Fibroblast of skin of left quadriceps (primary cell): Measurements from ENCODE around the gene POPDC3.

Experiments used
- DNase-seq, 2 experiments: peaks; one replicate each; pipeline ENCODE4 v3.0.0-alpha.2; 2013; ENCODE audit warnings: low read depth in 2 of 2

The POPDC3 gene

DNA sequence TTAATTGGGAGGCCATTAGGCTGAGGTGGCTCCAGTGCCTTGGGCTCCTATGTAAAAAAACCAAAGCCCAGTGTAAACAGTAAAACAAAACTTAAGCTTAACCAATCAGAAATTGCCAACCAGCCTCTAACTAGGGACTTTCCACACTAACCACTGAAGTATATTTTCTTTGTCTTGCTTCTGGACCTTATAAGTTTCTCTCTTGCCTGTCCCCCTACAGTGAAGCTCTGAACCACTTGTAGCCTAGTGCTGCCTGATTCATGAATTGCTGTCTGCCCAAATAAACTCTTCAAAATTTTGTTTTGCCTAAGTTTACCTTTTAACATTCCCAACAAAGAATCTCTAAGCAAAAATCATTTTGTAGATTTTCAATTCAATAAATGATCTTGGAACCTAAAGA, 28.2 kb downstream of the POPDC3 start:
- DNase-seq = no peak

GRCh38 chr6:105138141-105138540, 41.7 kb downstream of the POPDC3 start:
- DNase-seq = no peak

DNA sequence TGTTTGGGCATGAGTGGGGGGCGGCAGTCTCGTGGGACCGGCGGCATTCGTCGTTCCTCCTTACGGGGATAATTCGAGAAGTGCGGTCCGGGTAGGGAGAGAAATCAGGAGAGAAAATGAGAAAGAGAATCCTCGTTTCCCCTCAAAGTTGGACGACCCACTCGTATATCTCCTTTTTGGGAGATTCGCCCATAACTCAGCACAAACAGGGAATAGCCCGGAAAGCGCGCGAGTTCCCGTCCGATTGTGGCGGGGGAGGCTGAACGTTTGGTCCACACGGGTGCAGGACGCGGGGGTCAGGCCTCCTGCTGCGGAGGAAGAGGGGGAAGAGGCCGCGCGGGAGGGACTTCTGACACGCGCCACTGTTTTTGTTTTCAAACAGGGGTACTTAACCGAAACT, 42.4 kb downstream of the POPDC3 start:
- DNase-seq = no peak

DNA sequence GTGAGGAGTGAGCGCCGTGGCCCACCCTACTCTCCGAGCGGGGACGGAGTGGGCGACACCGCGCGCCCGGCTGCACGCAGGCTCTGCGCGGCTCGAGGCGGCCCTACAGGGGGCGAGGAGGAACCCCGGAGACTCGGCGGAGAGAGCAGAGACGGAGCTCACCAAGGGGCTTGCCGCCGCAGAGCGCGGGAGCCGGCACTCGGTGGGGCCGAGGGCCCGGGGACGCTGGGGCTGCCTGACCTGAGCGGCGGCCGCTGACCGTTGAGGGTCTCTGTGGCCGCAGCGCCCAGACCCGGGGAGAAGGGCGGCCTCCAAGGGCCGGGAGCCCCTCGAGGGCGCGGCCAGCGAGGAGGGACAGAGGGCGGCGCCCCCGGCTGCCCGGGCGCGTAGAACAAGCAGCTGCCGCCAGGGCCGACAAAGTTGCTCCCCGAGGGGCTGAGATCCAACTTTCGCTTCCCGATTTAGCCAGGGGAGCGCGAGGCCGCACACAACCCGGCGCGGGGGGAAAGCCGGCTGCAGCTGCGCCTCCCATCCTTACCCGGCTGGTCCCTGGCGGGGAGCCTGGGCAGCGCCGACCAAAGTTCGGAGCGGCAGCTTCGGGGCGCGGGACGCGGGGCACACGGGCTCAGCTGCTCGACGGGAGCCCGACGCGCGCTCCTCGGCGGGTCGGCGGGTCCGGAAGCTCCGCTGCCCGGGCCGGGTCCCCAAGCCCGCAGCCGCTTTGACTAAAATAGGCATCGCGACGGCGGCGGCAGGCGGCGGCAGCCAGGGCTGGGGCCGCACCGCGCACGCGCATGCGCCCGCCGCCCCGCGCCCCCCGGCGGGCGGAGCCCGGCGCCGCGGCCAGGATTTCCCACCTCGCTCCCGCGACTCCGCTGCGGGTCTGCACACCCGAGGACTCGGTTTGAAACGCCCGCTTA, 43.1 kb downstream of the POPDC3 start:
- peak in 1 of 2 experiments; percentile 23 for DNase-seq

DNA sequence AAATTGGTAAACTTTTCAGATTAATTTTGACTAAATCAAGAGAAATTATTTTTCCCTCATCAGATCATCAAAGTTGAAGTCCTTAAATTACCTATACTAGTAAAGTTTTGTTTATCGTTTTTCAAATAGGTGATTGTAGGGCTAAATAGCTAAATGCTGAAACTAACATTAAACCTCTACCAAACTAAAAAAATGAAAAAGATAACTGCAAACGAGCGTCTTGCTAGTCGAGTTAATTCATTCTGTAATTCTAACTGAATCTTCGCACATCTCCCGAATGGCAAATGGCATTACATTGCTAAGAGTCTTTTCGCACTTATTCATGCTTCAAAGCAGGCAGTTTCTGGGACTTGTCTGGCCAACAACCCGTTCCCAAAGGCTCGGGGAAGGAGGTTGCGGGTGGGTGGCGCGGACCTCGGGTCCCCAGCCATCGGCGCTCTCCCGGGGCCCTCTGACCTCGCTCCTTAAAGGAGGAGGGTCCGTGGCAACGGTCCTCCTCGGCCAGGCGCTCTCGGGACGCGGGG, 43.8 kb downstream of the POPDC3 start:
- DNase-seq = no peak

DNA sequence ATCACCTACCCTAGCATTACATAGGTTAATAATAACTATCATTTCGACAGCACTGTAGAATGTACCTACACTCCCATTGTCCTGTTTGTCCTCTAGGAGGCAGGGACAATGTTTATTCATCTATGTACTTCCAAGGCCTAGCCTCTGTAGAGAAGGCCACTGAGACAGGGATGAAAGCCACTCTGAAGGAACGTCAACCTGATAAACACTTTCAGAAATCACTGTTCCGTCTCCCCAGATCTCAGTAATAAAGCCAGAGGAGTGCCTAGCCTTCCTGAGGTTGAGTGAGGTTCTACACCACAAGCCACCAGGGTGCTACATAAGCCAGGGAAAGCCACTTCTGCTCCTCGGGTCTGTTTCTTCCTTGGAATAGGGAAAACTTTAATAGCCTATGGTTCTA, 44.8 kb downstream of the POPDC3 start:
- DNase-seq = no peak

GRCh38 chr6:105122717-105123116, 57.1 kb downstream of the POPDC3 start:
- DNase-seq = no peak

- DNase-seq = no peak
These were observed 57.8 kb downstream of the POPDC3 start for GRCh38 chr6:105121981-105122380.

DNA sequence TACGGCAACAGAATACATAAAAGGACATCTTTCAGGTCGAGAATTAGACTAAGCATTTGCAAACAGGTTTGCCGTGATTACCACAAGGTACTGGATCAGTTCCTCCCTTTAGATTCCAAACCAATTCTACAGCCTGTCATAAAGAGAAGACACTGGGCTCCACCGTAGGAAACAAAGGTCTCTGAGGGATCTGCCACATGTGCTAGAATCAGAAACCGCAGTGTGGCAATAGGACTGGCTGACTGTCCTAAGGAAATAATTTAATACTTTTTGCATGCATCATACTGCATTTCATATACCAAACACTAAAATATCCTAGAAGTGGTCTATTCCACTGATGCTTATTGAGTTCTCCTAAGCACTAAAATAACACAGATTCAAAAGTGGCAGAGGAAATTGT, 59.2 kb downstream of the POPDC3 start:
- DNase-seq = no peak

DNA sequence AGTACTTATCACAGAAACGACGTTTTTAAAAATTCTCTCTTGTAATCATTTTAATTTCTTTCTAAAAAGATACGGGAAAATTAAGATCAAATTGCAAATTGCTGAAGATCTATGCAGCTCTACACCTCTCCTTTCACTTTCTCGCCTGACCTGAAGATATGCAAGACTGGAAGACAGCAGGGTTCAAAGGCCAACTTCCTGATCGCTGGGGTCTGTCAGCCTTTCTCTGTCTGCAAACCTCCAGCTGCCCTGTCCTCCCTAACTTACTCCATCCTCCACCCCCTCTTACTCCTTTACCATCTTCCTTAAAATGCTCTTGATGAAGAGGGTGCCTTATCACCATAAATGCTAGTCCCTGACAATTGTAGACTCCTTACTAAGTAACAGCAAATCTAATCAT, 63.7 kb downstream of the POPDC3 start:
- DNase-seq = no peak

DNA sequence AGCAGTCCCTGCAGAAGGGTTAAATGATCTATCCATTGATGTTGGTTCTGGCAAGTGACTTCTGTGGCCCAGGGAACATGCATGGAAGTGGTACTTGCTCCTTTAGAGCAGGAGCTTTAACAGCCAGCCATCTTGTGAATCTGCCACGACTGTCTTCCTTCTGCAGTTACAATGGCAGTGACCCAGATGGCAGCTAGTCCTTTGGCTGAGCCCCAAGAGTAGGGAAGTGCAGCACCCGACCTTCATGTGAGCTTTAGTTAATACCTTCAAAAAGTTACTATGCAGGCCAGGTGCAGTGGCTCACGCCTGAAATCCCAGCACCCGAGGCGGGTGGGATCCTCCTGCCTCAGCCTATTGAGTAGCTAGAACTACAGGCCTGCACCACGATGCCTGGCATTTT, 66.4 kb downstream of the POPDC3 start:
- no peak for DNase-seq

GRCh38 chr6:105112577-105112976, 67.2 kb downstream of the POPDC3 start:
- no peak for DNase-seq

GRCh38 chr6:105111871-105112270, 67.9 kb downstream of the POPDC3 start:
- DNase-seq = no peak

GRCh38 chr6:105111105-105111504, 68.7 kb downstream of the POPDC3 start:
- DNase-seq = no peak

DNA sequence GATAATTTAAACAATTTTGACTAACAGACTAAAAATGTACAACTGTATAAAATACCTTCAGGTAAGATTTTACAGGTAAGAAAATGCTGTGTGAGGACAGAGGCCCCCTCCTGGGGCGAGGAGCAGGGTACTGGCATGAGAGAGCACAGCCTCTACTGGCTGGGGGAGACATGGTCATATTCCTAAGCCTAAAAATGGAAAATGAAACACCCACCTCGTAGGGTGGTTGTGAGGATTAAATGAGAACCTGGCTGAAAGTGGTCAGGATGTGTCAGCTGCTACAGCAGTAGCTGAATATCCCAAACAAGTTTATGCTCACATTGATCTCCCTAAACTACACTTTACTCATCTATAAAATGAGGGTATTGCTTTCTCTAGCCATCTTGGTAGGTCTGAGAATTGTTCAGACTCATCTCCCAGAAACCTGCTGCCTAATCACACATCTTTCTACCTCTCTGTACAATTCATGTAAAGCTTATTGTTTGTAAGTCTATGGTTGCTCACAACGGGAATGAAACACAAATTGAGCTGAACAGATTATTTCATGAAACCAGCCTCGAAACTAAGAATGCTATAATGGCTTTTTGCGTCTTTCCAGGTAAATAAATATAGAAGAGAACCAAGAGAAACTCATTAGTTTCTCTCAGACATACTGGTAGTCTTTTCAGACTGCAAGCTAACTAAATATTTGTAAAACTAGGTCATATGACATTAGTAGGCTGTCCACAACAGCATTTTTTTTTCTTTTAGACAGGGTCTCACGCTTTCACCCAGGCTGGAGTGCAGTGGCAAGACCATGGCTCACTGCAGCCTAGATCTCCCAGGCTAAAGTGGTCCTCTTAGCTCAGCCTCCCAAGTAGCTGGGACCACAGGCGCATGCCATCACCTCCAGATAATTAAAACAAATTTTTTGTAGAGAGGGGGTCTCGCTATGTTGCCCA, 69.6 kb downstream of the POPDC3 start:
- no peak for DNase-seq

DNA sequence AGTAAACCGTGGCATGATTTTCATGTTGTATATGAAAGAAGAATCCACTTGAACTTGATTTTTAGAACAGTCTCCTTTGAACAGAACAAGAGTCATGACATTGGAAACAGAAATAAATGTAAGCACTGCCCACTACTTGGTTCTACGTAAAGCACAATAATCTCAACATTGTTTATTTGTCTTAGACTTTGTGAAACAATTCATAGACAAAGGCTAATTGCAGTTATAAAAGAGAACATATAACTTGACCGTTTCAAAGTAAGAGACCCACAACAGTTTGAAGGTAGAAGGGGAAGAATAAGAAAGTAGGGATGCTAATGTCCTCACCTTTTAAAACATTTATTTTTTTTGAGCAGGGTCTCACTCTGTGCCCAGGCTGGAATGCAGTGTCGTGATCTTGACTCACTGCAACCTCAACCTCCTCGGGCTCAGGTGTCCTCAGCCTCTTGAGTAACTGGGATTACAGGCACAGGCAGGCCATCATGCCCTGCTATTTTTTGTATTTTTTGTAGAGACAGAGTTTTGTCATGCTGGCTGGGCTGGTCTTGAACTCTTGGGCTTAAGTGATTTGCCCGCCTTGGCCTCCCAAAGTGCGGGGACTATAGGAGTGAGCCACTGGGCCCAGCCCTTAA, 71.1 kb downstream of the POPDC3 start:
- no peak for DNase-seq
